A673 (cell line): Measurements from ENCODE around the gene TYSND1.

ENCODE experiments used
- CTCF ChIP-seq: fragments of 300-800, 200-600 bp; sonication (generic); conservative IDR thresholded peaks from 2 replicates; pipeline ENCODE4 v1.5.1; 2017; ENCODE audit warnings: low read depth, mild to moderate bottlenecking, antibody characterized with exemption, low read length, moderate library complexity, mixed read lengths
- EZH2 ChIP-seq: fragments of 200-600 bp; sonication (generic); IDR thresholded peaks from 2 replicates; pipeline ENCODE4 v1.6.1; 2017; ENCODE audit warnings: borderline replicate concordance, low read depth, mild to moderate bottlenecking, mixed read lengths, antibody characterized with exemption, low read length; ENCODE audit not compliant: poor library complexity, severe bottlenecking

DNA sequence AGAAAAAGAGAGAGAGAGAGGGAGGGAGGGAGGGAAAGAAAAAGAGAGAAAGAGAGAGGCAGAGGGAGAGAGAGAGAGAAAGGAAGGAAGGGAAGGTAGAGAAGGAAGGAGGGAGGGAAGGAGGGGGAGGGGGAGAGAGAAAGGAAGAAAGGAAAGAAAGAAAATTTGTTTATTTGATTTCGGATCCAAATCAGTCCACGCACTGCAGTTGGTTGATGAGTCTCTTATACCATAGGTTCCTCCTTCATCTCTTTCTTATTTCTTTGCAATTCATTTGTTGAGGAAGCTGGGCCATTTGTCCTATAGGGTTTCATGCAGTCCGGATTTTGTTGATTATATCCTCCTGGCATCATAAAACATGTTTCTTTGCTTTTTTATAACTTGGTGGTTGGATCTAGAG, 48.2 kb downstream of the TYSND1 start:
- TF ChIP-seq CTCF (no peak), EZH2 (no peak)
